GM18517 (cell line): ENCODE results near the gene PTPRD.
A peak's percentile ranks its signal among the peaks of the same experiment; 100 is the strongest.

Source experiments
- ATAC-seq: cut with Tn5 transposase; IDR thresholded peaks from one replicate; pipeline ENCODE4 v1.9.1; 2021; ENCODE audit warnings: mild to moderate bottlenecking, moderate library complexity; ENCODE audit not compliant: unreplicated experiment

The PTPRD gene

DNA sequence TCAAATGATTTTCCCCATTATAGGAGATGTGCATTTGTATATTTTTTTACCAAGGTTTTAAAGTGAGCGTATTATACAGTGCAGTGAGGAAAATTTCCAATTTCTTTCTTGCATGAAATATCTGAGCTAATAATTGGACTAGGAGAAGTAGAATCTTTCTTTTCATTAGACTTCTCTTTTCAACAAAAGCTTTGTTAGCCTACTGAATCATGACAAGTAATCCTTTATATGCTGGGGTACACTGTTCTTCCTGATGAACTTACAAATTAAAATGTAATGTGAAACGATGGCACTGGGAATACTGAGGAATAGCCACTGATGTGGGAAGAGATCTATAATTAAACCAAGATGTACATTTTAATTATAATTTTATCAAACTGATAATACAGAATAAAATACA, 829.6 kb downstream of the PTPRD start:
- ATAC-seq: no peak

DNA sequence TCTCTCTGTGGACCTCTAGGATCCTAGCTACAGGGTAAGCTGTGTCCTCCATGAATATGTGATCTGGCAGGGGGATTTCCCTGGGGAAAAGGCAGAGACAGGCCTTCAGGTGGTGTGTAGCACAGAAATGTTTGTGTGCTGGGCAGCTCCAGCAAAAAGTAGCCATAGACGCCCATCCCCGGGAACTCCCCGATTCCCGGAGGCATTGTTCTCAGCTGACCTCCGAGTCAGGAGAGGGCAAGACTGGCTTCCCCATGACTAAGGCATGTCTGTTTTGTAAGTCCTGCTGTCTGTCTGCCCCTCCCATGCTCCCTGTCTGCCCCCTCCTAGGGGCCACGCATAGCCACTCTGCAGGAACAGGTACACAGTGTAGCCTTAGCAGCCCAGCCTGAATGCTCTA, 834.5 kb downstream of the PTPRD start:
- ATAC-seq: no peak

DNA sequence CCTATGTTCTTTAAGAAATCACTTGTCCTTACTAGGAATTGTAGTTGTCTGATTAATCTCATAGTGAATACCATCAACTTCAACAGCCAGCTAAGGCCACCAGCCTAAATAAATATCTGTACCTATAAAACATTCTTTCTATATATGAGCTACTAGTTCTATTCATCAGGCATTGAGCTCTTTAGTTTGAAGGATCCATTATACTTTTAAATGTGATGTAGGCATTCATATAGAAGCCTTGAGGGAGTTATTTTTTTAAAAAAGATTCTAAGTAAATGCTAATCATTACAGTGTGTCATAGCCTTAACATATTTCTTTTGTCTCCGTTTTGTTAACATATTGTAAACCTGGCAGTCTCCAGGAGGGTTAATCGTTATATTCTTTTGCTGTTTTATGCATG, 838.3 kb downstream of the PTPRD start:
- ATAC-seq: no peak

DNA sequence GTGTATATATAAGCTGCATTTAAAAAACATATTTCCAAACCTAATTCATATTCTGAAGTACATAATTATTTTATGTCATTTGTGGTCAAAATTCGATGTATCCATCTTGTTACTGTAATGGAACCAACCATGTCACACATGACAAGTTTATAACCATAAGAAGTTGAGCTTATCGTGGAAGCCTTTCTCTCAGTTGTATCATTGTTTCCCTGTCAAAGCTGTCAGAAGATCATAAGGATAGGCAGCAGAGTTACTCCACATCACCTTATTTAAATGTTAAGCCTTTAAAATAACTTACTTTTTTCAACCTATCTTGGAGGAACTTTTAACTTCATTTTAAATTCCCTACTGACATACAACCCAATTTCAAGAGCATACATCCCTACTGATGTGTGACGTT, 841.5 kb downstream of the PTPRD start:
- ATAC-seq: no peak

DNA sequence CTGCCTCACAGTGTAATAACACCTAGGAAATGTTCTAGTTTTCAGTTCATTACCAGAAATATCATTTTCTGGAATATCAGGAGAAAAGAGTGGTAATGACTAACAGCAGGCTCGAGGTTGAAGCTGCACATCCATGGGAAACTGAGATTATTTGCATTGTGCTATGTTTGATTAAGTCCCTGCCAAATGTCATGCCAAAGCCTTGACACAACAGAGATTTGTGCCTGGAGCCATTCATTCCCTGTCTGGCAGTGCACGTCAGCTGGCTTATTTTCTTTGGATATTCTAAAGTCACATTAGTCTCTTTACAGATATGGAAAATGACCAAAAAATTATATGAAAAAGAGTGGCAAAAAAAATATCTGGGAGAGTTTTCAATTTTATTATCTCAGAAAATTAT, 848.0 kb downstream of the PTPRD start:
- ATAC-seq: no peak

DNA sequence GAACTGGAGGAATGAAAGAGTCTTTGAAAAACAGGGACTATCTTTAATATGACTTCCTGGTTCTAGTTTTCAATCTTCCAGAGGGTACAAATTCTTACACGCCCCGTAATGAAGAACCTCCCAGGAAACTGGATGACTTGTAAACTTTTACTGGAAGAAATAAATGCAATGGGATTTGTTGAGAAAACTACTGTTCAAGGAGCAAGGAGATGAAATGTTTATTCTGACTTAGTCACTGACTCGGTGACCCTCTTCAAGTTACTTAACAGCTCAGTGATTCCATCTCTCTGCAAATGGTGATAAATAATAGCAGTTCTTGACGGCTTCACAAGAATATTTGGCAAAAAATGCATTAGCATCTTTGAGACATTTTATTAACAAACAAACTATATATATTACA, 858.6 kb downstream of the PTPRD start:
- ATAC-seq: no peak

DNA sequence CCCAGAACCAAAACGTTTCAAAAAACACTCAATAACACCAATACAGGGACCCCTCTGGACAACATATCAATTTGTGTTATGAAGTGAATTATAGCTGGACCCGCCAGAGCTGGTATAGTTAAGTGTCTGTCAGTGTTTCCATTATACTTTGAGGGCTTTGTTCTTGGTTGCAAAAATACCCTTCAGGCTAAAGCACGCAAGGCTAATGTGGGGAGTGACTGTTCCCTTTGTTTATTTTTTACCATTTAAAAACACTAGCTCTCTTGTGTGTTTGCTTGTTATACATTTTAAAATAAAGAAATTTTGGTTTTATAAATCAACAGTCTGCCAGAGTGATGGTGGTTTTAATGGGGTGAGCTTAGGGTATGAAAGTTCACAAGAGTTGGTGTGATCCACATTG, 859.5 kb downstream of the PTPRD start:
- no peak for ATAC-seq

DNA sequence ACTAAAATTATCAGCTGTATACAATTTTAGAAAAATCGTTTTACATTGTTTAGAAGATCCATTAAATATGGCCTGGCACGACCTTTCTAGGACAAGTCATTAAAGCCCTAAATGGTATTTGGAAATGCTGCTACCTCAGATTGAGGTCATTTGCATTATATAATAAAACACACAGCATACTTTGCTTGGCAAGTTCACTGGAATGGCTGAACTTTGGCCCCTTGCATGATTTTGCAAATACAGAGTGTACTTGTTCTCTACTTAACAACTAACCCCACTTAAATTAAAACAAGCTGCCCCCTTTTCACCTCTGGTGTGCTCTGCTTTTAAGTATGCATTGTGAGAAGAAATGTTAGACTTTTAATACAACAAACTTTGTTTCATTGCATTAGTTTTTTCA, 860.1 kb downstream of the PTPRD start:
- no peak for ATAC-seq

DNA sequence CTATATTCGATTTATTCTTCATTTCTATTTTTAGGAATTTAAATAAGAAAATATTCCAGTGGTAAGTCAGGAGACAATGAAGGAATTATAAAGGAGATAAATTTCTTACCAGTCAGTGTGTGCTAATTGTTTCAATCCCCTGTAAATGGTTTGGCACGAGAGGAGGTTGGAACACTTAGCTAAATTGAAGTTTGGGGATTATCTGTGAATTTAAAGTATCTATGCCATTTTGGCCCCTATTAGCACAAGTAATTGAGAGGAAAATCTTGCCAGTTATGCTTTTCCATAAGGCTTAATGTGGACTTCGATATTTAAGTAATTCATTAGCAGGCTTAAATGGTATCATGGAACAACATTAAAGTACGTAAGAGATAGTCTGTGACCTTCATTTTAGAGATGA, 860.8 kb downstream of the PTPRD start:
- no peak for ATAC-seq

DNA sequence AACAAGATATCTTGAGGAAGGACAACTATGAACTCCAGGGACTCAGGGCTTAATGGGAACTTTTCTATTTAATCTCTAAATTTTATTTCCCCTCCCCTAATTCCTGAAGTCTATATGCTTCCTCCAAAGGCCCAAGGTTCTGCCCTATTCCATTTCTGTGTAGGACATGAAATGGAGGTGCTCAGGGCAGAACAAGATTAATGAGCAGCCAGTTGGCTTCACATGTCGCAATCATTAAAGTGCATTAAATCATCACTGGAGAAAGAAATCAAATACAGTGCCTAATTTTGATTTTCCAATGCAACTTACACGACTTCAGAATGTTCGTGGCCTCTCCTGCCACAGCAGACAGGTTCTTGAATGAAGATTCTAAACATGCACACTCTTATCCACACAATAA, 862.1 kb downstream of the PTPRD start:
- no peak for ATAC-seq

DNA sequence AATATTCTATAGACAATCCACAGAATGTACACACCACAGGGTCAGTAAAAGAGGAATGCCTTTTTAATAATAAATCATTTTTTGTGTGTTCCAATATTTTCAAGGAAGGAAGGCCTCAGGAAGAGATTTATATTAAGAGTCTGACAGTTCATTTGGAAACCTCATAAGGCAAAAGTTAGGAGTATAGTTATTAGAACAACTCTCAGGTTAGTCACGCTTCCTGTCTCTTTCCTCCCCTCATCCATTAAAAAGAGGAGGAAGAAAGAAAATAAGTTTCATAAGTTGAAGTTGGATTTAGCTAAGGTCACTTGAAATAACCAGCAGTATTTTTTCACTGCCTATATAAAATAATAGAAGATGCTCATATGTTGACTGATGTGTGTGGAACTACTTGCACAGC, 863.2 kb downstream of the PTPRD start:
- ATAC-seq: no peak

DNA sequence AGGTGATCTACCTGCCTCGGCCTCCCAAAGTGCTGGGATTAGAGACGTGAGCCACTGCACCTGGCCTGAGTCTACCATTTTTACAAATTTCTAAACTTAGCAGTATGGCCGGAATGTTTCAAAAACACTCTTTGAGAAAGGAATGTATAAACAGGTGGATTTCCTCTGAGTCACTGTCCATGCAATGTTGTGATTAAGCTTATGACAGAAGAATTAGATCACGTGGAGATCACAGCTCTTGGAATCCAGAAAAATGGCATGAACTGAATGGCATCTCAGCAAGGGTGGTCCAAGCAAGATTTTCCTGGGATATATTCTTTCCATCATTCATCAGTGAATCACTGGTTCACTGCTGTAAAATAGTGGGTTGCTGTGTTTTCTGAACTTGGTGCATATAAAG, 865.0 kb downstream of the PTPRD start:
- no peak for ATAC-seq

DNA sequence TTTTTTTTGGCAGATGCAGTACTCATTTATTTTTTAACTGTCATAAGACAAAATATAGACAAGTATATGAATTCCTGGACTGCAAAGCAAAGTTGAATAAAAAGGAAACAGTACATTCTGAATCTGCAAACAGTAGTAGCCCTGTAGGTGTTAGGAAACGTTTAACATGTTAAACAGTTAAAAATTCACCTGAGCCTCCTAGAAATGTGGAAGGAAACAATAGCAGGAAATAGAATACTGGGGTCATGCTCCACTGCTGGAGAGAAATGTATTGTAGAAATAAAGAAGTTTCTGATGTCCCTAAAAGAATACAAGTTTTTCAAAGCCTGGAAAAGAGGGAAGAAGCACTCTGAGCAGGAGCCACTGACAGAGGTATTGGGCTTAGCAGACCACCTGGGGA, 866.0 kb downstream of the PTPRD start:
- no peak for ATAC-seq

DNA sequence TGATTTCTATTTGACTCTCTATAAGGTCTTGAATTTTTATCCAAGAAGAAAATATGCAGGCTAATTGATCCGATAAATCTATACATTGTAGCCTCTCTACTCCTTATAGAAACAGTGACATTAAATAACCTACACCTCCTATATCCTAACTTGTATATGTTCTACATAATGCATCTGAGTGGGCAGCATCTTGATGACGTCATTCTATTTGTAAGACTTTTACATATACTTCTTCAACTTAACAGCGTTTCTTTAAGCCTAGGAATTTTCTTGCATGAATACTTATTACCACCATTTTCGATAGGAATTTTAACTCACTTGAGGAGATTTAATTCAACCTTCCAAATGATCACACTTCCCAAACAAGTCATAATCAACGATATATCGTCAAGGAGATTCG, 869.0 kb downstream of the PTPRD start:
- no peak for ATAC-seq

DNA sequence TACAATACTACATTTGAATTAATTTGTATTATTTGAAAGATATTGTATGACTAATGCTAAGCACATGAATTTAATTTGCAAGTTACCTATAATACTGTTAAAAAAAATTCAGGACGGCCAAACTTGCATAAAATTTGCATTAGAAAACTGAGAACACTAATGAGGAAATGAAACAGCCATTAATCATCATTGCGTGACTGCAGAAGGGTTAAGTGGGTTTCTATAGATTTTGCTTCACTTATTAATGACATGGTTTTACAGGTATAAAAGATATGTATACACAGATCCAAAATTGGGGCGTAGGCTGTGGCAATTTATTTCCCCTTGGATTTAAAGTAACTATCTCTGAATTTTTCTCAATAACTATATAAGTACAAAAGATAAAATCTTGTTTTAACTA, 882.6 kb downstream of the PTPRD start:
- ATAC-seq: no peak

DNA sequence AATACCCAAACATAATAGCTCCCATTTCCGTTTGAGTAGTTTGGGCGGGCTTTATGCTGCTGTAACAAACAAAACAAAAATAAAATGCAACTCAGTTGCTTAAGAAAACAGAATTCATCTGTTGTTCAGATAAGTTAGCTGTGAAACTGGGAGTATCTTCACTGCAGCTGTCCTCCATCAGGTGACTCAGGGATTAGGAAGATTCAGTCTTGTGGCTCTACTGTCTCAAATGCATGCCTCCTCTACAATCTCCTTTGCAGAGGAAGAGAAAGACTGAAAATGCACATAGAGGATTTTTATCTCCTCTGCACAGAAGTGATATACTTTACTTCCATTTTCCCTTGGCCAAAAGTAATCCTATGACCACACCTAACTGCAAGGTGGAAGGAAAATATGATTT, 883.7 kb downstream of the PTPRD start:
- no peak for ATAC-seq

DNA sequence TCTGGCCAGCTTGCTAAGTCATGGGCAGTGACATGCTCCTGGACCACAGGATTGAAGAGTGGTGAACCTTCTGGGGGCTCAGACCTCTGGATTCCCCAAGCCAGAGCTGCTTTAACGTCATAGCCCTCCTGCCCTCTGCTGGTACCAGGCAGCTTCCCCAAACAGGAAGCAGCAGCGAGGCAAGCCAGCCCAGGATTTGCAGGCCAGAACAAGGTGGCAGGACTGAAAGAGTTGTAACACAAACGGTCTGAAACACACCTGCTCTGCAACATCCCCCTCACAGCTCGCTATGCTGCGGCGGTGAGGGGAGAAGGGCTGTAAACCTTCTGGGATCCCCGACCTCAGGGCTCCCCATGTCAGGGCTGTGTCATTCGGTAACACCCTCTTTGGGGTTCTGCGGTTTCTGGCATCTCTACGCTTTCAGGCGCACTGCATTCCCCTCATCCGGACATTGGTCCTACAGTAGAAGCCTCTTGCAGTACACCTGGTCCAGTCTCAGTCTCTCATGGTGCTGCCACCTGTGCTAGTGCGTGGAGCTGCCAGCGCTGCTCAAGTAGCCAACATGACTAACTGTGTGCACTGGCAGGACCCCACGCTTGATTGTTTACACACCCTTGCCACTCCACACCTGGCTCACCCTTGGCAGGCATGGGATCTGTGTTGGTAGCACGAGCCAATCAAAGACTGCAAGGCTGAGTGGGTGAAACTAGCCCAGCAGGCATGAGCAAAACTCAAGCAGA, 893.3 kb downstream of the PTPRD start:
- no peak for ATAC-seq

DNA sequence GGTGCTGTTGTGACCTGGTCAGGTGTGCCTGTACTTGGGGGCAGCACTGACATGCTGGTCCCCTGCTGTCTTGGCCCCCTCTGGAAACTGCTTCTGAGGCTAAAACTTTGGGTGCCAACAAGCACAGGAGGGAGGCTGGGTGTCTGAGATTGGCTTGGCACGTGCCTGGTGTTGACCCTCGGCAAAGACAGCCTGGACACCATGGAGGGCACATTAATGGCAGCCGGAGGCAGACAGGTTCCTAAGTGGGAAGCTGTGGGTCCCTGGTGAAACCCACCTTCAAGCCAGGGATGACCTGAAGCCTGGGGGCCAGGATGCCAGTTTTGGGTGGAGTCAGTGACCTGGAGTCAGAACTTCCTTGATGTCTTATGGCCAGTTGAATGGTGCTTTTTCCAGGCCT, 894.1 kb downstream of the PTPRD start:
- no peak for ATAC-seq

DNA sequence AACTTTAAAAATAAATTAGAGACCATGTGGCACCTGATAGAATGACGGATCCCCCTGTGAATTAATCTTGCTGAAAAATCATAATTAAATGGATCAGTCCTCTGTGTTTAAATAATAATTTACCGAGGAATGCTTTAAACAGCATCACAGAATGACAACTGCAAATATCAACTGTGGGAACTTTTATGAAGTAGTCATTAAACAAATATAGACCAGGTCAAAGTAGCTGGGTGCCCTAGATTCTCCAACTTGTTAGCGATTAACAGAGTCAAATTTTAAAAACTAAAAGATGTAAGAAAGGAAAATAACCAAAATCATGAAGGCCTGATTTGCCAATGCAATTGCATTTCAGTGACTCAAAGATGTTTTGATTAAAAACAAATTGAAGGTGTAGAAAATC, 933.4 kb downstream of the PTPRD start:
- ATAC-seq: no peak

DNA sequence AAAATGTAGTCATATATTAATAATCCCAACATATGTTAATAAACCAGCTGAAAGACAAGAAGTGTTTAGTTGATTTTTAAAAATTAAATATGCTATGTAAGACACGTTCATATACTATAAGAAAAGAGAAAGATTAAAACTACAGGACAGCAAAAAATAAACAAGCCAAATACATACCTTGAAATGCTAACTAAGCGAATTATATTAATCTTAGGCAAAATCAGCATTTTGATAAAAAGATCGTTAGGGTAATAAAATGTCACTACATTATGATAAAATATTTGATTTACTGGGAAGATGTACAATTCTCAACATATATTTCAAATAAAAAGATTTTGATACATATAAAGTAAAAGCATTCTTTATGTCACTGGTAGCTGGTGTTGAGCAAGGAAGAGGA, 938.3 kb downstream of the PTPRD start:
- no peak for ATAC-seq

DNA sequence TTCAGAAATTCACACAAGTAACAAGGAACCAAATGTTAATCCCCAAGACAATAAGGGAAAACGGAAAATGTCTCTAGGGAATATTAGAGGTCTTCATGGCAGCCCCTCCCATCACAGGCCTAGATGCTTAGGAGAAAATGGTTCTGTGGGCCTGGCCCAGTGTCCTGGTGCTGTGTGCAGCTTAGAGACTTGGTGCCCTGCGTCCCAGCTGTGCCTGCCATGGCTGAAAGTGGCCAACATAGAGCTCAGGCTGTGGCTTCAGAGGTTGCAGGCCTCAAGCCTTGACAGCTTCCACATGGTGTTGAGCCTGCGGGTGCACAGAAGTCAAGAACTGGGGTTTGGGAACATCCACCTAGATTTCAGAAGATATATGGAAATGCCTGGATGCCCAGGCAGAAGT, 942.3 kb downstream of the PTPRD start:
- ATAC-seq: no peak

DNA sequence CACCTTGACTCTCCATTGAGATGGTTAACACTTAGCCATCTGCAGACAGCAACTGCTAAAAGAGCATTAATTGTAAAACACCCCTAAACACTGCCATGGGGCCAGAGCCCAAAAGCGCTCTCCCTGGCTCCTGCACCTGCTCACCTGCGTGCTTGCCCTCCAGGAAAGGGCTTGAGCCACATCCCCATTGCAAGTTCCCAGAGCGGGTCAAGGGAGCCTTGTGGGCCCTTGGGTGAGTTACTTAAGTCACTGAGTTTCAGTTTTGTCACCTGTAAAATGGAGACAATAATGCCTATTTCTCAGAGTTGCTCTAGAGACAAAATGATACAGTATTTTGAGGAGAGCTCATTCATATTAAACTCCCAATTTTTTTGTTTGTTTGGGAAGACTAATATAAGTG, 967.8 kb downstream of the PTPRD start:
- ATAC-seq: no peak

DNA sequence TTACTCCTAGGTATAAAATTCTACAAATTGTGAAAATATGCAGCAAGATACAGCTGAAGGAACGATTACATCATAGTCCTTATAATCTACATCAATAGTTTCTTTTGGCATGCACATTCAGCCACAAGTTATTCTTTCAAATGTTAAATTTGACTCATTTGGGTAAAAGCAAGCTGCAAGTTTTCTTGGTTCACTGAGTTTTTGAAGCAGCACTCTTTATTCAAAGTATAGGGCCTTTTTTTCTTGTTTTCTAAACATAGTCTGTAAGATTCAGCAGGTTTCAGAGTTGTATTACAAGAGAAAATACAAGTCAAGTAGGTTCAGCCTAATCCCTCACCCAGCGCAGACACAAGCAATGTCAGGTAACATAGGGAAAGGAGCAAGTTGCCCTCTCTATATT, 981.5 kb downstream of the PTPRD start:
- ATAC-seq: peak; percentile 75
